Jurkat, Clone E6-1 (cell line): ENCODE data around the gene PSD.
A peak's percentile ranks its signal among the peaks of the same experiment; 100 is the strongest.

Source experiments
- DNase-seq: peaks from one replicate; pipeline ENCODE4 v3.0.0-alpha.2; 2011; ENCODE audit warnings: low read depth, low spot score
- H3K4me3 ChIP-seq: 2 replicates; pipeline ENCODE4 v1.5.1; 2011; ENCODE audit warnings: mild to moderate bottlenecking, low read length, control low read depth, moderate library complexity

PSD gene

GRCh38 chr10:102408131-102408727 is 10.4 kb downstream of the PSD start:
- DNase-seq, result no peak
- peak overlapping the region; percentile 47 for H3K4me3 ChIP-seq

- H3K4me3 ChIP-seq, result no peak overlapping the region
- DNase-seq, result no peak
Observed at GRCh38 chr10:102407425-102408130, 11.0 kb downstream of the PSD start.

GRCh38 chr10:102406815-102407214 is 11.8 kb downstream of the PSD start:
- H3K4me3 ChIP-seq, result no peak overlapping the region
- no peak for DNase-seq

GRCh38 chr10:102405632-102406031 is 13.0 kb downstream of the PSD start:
- no peak overlapping the region for H3K4me3 ChIP-seq
- peak; percentile 68 for DNase-seq

GRCh38 chr10:102405108-102405571 is 13.4 kb downstream of the PSD start:
- DNase-seq, result no peak
- H3K4me3 ChIP-seq, result no peak overlapping the region

GRCh38 chr10:102404361-102405107 is 14.1 kb downstream of the PSD start:
- DNase-seq, result no peak
- H3K4me3 ChIP-seq, result no peak overlapping the region

GRCh38 chr10:102403115-102403514 is 15.5 kb downstream of the PSD start:
- DNase-seq, result no peak
- no peak overlapping the region for H3K4me3 ChIP-seq

GRCh38 chr10:102402512-102402896 is 16.1 kb downstream of the PSD start:
- no peak for DNase-seq
- no peak overlapping the region for H3K4me3 ChIP-seq

- DNase-seq, result no peak
- H3K4me3 ChIP-seq, result no peak overlapping the region
Observed at GRCh38 chr10:102401735-102402511, 16.7 kb downstream of the PSD start.

- no peak for DNase-seq
- H3K4me3 ChIP-seq, result no peak overlapping the region
Observed at GRCh38 chr10:102401342-102401654, 17.3 kb downstream of the PSD start.

GRCh38 chr10:102400598-102401341 is 17.8 kb downstream of the PSD start:
- H3K4me3 ChIP-seq, result no peak overlapping the region

GRCh38 chr10:102400076-102400475 is 18.5 kb downstream of the PSD start:
- peak overlapping the region; percentile 58; the same call in 1 of the 2 replicates for H3K4me3 ChIP-seq
- DNase-seq, result no peak

More at GRCh38 chr10:102400598-102401341, 17.8 kb downstream of the PSD start:
- no peak for DNase-seq

GRCh38 chr10:102399217-102400021 is 19.2 kb downstream of the PSD start:
- peak overlapping the region; percentile 58 for H3K4me3 ChIP-seq
- peak; percentile 75 for DNase-seq

- DNase-seq, result no peak
- peak overlapping the region; percentile 58; the same call in 1 of the 2 replicates for H3K4me3 ChIP-seq
Observed at GRCh38 chr10:102398172-102399020, 20.2 kb downstream of the PSD start.

GRCh38 chr10:102397222-102398171 is 21.1 kb downstream of the PSD start:
- DNase-seq, result no peak
- H3K4me3 ChIP-seq, result no peak overlapping the region

- H3K4me3 ChIP-seq, result no peak overlapping the region
- no peak for DNase-seq
Observed at GRCh38 chr10:102396730-102397151, 21.8 kb downstream of the PSD start.
